WTC11 (cell line): ENCODE data around the gene KDM4B.

Experiments
- ATF2 ChIP-seq: sonication (generic); formaldehyde crosslinking; IDR thresholded peaks from 2 replicates; pipeline ENCODE4 v1.8.1; 2022; ENCODE audit warnings: low read depth, missing genetic modification reagents, borderline replicate concordance
- ATF6 ChIP-seq: sonication (generic); formaldehyde crosslinking; IDR thresholded peaks from 2 replicates; pipeline ENCODE4 v1.8.1; 2023; ENCODE audit warnings: mild to moderate bottlenecking, missing genetic modification reagents
- CREB1 ChIP-seq: sonication (generic); formaldehyde crosslinking; IDR thresholded peaks from 2 replicates; pipeline ENCODE4 v1.8.0; 2023; ENCODE audit warnings: mild to moderate bottlenecking, missing genetic modification reagents
- CTCF ChIP-seq: fragments of 200-600 bp; IDR thresholded peaks from 2 replicates; pipeline ENCODE4 v1.8.0; 2022; ENCODE audit warnings: antibody characterized with exemption
- E2F5 ChIP-seq: sonication (generic); formaldehyde crosslinking; IDR thresholded peaks from 2 replicates; pipeline ENCODE4 v1.8.1; 2022; ENCODE audit warnings: mild to moderate bottlenecking, moderate library complexity, missing genetic modification reagents
- NFE2L1 ChIP-seq: sonication (generic); formaldehyde crosslinking; IDR thresholded peaks from 2 replicates; pipeline ENCODE4 v1.8.1; 2023; ENCODE audit warnings: missing genetic modification reagents
- NFYB ChIP-seq: sonication (generic); formaldehyde crosslinking; conservative IDR thresholded peaks from 2 replicates; pipeline ENCODE4 v1.8.0; 2022; ENCODE audit warnings: low read depth, missing genetic modification reagents
- SMAD3 ChIP-seq: sonication (generic); formaldehyde crosslinking; IDR thresholded peaks from 2 replicates; pipeline ENCODE4 v1.8.0; 2022; ENCODE audit warnings: missing genetic modification reagents, mild to moderate bottlenecking, borderline replicate concordance
- SMAD4 ChIP-seq: sonication (generic); formaldehyde crosslinking; IDR thresholded peaks from 2 replicates; pipeline ENCODE4 v1.8.0; 2022; ENCODE audit warnings: mild to moderate bottlenecking, missing genetic modification reagents
- SP1 ChIP-seq: sonication (generic); formaldehyde crosslinking; conservative IDR thresholded peaks from 2 replicates; pipeline ENCODE4 v1.8.1; 2022; ENCODE audit warnings: missing genetic modification reagents
- TF ChIP-seq, protein P1 (sequence below): sonication (generic); formaldehyde crosslinking; conservative IDR thresholded peaks from 2 replicates; pipeline ENCODE4 v1.8.1; 2023; ENCODE audit warnings: mild to moderate bottlenecking, low read depth, missing genetic modification reagents, moderate library complexity

- TF ChIP-seq, protein P1, sequence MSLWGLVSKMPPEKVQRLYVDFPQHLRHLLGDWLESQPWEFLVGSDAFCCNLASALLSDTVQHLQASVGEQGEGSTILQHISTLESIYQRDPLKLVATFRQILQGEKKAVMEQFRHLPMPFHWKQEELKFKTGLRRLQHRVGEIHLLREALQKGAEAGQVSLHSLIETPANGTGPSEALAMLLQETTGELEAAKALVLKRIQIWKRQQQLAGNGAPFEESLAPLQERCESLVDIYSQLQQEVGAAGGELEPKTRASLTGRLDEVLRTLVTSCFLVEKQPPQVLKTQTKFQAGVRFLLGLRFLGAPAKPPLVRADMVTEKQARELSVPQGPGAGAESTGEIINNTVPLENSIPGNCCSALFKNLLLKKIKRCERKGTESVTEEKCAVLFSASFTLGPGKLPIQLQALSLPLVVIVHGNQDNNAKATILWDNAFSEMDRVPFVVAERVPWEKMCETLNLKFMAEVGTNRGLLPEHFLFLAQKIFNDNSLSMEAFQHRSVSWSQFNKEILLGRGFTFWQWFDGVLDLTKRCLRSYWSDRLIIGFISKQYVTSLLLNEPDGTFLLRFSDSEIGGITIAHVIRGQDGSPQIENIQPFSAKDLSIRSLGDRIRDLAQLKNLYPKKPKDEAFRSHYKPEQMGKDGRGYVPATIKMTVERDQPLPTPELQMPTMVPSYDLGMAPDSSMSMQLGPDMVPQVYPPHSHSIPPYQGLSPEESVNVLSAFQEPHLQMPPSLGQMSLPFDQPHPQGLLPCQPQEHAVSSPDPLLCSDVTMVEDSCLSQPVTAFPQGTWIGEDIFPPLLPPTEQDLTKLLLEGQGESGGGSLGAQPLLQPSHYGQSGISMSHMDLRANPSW (CRISPR knock-in tag): no peak
- TF ChIP-seq ATF2 (CRISPR knock-in tag) (no peak), SMAD4 (CRISPR knock-in tag) (no peak), CTCF (no peak), ATF6 (CRISPR knock-in tag) (no peak), NFE2L1 (CRISPR knock-in tag) (no peak), SMAD3 (CRISPR knock-in tag) (no peak), E2F5 (CRISPR knock-in tag) (no peak), CREB1 (no peak), SP1 (CRISPR knock-in tag) (no peak), NFYB (CRISPR knock-in tag) (no peak)
Measured at GRCh38 chr19:5059793-5060192, 90.9 kb downstream of the KDM4B start.
